ENCODE data around the gene PPP2R5D.

PPP2R5D gene

GRCh38 chr6:42963855-42964605 lies 20.3 kb upstream of the PPP2R5D start:
- no peak for DNase-seq (ENCODE audit: low spot score)

- DNase-seq (ENCODE audit: low spot score) = no peak
Measured at GRCh38 chr6:42966571-42966970, 17.8 kb upstream of the PPP2R5D start.

- DNase-seq (ENCODE audit: low spot score) = no peak
Measured at GRCh38 chr6:42967228-42967627, 17.1 kb upstream of the PPP2R5D start.

GRCh38 chr6:42968126-42968701 lies 16.2 kb upstream of the PPP2R5D start:
- DNase-seq (ENCODE audit: low spot score) = no peak

GRCh38 chr6:42968783-42969182 lies 15.6 kb upstream of the PPP2R5D start:
- DNase-seq (ENCODE audit: low spot score) = no peak

GRCh38 chr6:42969431-42969830 lies 14.9 kb upstream of the PPP2R5D start:
- DNase-seq (ENCODE audit: low spot score) = no peak

GRCh38 chr6:42969934-42970333 lies 14.4 kb upstream of the PPP2R5D start:
- DNase-seq (ENCODE audit: low spot score) = no peak

GRCh38 chr6:42970871-42971612 lies 13.3 kb upstream of the PPP2R5D start:
- DNase-seq (ENCODE audit: low spot score) = no peak

GRCh38 chr6:42971746-42972327 lies 12.5 kb upstream of the PPP2R5D start:
- no peak for DNase-seq (ENCODE audit: low spot score)

GRCh38 chr6:42973926-42974325 lies 10.4 kb upstream of the PPP2R5D start:
- no peak for DNase-seq (ENCODE audit: low spot score)

- DNase-seq (ENCODE audit: low spot score) = no peak
Measured at GRCh38 chr6:42974919-42975505, 9.4 kb upstream of the PPP2R5D start.

GRCh38 chr6:42978487-42978838 lies 5.9 kb upstream of the PPP2R5D start:
- no peak for DNase-seq (ENCODE audit: low spot score)

- peak; percentile 91 for DNase-seq (ENCODE audit: low spot score)
Measured at GRCh38 chr6:42978839-42979522, 5.4 kb upstream of the PPP2R5D start, which contains the start of gene PEX6. PEX6 (minus strand) TSS chr6:42979181; CDS start chr6:42979150, 31 bp downstream.

- no peak for DNase-seq (ENCODE audit: low spot score)
Measured at GRCh38 chr6:42979523-42980177, 4.7 kb upstream of the PPP2R5D start.

GRCh38 chr6:42981836-42982235 lies 2.5 kb upstream of the PPP2R5D start:
- no peak for DNase-seq (ENCODE audit: low spot score)

GRCh38 chr6:42984924-42985475 lies 630 bp downstream of the PPP2R5D start:
- no peak for DNase-seq (ENCODE audit: low spot score)

GRCh38 chr6:42987533-42988451 lies 3.4 kb downstream of the PPP2R5D start:
- no peak for DNase-seq (ENCODE audit: low spot score)

GRCh38 chr6:42988486-42989020 lies 4.2 kb downstream of the PPP2R5D start:
- DNase-seq (ENCODE audit: low spot score) = no peak

GRCh38 chr6:42989923-42990322 lies 5.6 kb downstream of the PPP2R5D start:
- no peak for DNase-seq (ENCODE audit: low spot score)

- no peak for DNase-seq (ENCODE audit: low spot score)
Measured at GRCh38 chr6:42993445-42993844, 9.1 kb downstream of the PPP2R5D start.
